ENCODE measurements around the gene PLPP4. TPM values are rescaled to one million over a fixed set of nuclear protein-coding genes. Genes with fewer than 3 reads are reported as not detected.

PLPP4 gene
- total and polyA plus RNA-seq, 2 experiments from 2014 or later: 0.74 to 1.0 TPM

- Histone ChIP-seq H3K27me3 (no peaks in the 10 kb centered on the region), H3K4me3 (no peak overlapping the region), H3K27ac (no peak overlapping the region), H3K9me3 (ENCODE audit: low read depth) (no peaks in the 10 kb centered on the region), H3K36me3 (no peaks in the 10 kb centered on the region), H3K4me1 (ENCODE audit: low read depth) (no peaks in the 10 kb centered on the region)
- no peak for DNase-seq (ENCODE audit: low read depth in 1 of 2, low spot score in 1 of 2)
- TF ChIP-seq CTCF (IDR thresholded peaks at IDR 0.05; ENCODE audit: low read depth, low read length): no peak
Observed at GRCh38 chr10:120580918-120581895, 124.2 kb downstream of the PLPP4 start.

- Histone ChIP-seq H3K27me3 (no peaks in the 10 kb centered on the region), H3K27ac (no peak overlapping the region), H3K9me3 (ENCODE audit: low read depth) (no peaks in the 10 kb centered on the region), H3K36me3 (no peaks in the 10 kb centered on the region), H3K4me3 (no peak overlapping the region), H3K4me1 (ENCODE audit: low read depth) (no peaks in the 10 kb centered on the region)
- TF ChIP-seq CTCF (IDR thresholded peaks at IDR 0.05; ENCODE audit: low read depth, low read length): no peak
- no peak for DNase-seq (ENCODE audit: low read depth in 1 of 2, low spot score in 1 of 2)
Observed at GRCh38 chr10:120582753-120583152, 125.7 kb downstream of the PLPP4 start.

- no peaks in the 10 kb centered on the region for H3K36me3 ChIP-seq
- no peaks in the 10 kb centered on the region for H3K9me3 ChIP-seq (ENCODE audit: low read depth)
- no peaks in the 10 kb centered on the region for H3K4me1 ChIP-seq (ENCODE audit: low read depth)
- H3K27me3 ChIP-seq: no peaks in the 10 kb centered on the region
- TF ChIP-seq CTCF (IDR thresholded peaks at IDR 0.05; ENCODE audit: low read depth, low read length): no peak
- no peak overlapping the region for H3K4me3 ChIP-seq
- no peak overlapping the region for H3K27ac ChIP-seq
- no peak for DNase-seq (ENCODE audit: low read depth in 1 of 2, low spot score in 1 of 2)
Observed at GRCh38 chr10:120583424-120584108, 126.5 kb downstream of the PLPP4 start.

GRCh38 chr10:120584786-120585185 is 127.8 kb downstream of the PLPP4 start:
- Histone ChIP-seq H3K4me3 (no peak overlapping the region), H3K36me3 (no peaks in the 10 kb centered on the region), H3K27ac (no peak overlapping the region), H3K27me3 (no peaks in the 10 kb centered on the region), H3K4me1 (ENCODE audit: low read depth) (no peaks in the 10 kb centered on the region), H3K9me3 (ENCODE audit: low read depth) (no peaks in the 10 kb centered on the region)
- DNase-seq (ENCODE audit: low read depth in 1 of 2, low spot score in 1 of 2): no peak
- TF ChIP-seq CTCF (IDR thresholded peaks at IDR 0.05; ENCODE audit: low read depth, low read length): no peak

GRCh38 chr10:120586471-120586872 is 129.4 kb downstream of the PLPP4 start:
- Histone ChIP-seq H3K27me3 (no peaks in the 10 kb centered on the region), H3K4me1 (ENCODE audit: low read depth) (no peaks in the 10 kb centered on the region), H3K36me3 (no peaks in the 10 kb centered on the region), H3K27ac (no peak overlapping the region), H3K9me3 (ENCODE audit: low read depth) (no peaks in the 10 kb centered on the region), H3K4me3 (no peak overlapping the region)
- no peak for DNase-seq (ENCODE audit: low read depth in 1 of 2, low spot score in 1 of 2)
- no peak for TF ChIP-seq CTCF (IDR thresholded peaks at IDR 0.05; ENCODE audit: low read depth, low read length)

Measured in cardiac muscle cell (in vitro differentiated cells and primary cell).